Skeletal muscle satellite cell (primary cell): ENCODE measurements around the gene CALCOCO1.
"Not testable (repeated sequence)": the region's sequence is repeated elsewhere in the genome, so short reads cannot be mapped to it uniquely, and the experiment has no call there.

ENCODE experiments used
- H3K27me3 ChIP-seq: 2 replicates; pipeline ENCODE4 v1.7.0; 2013; ENCODE audit warnings: low read length; ENCODE audit not compliant: control insufficient read depth, insufficient read depth
- H3K36me3 ChIP-seq: 2 replicates; pipeline ENCODE4 v1.7.0; 2013; ENCODE audit warnings: mild to moderate bottlenecking, control low read depth, low read length; ENCODE audit not compliant: insufficient read depth
- H3K4me1 ChIP-seq: 2 replicates; pipeline ENCODE4 v1.7.0; 2013; ENCODE audit warnings: low read length; ENCODE audit not compliant: control insufficient read depth, insufficient read depth
- H3K4me2 ChIP-seq: 2 replicates; pipeline ENCODE4 v1.7.0; 2013; ENCODE audit warnings: mild to moderate bottlenecking, low read length
- H3K4me3 ChIP-seq: 2 replicates; pipeline ENCODE4 v1.7.0; 2013; ENCODE audit warnings: low read length
- H3K9ac ChIP-seq: 2 replicates; pipeline ENCODE4 v1.7.0; 2013; ENCODE audit warnings: mild to moderate bottlenecking, low read depth, low read length, moderate library complexity
- H3K9me3 ChIP-seq: replicated peaks from 2 replicates; pipeline ENCODE4 v1.7.0; 2013; ENCODE audit warnings: mild to moderate bottlenecking, control low read depth, low read length

The CALCOCO1 gene

GRCh38 chr12:53686436-53686835, 40.8 kb downstream of the CALCOCO1 start:
- H3K4me2 ChIP-seq = no peak overlapping the region
- H3K36me3 ChIP-seq = no peaks in the 10 kb centered on the region
- no peaks in the 10 kb centered on the region for H3K4me1 ChIP-seq
- peaks cover 21% of the 10 kb centered on the region for H3K27me3 ChIP-seq
- H3K4me3 ChIP-seq = no peak overlapping the region
- H3K9ac ChIP-seq = no peak overlapping the region
- H3K9me3 ChIP-seq = no peaks in the 10 kb centered on the region

- H3K9ac ChIP-seq = no peak overlapping the region
- H3K27me3 ChIP-seq = peaks cover 17% of the 10 kb centered on the region
- H3K36me3 ChIP-seq = no peaks in the 10 kb centered on the region
- no peak overlapping the region for H3K4me3 ChIP-seq
- no peaks in the 10 kb centered on the region for H3K4me1 ChIP-seq
- H3K4me2 ChIP-seq = no peak overlapping the region
- no peaks in the 10 kb centered on the region for H3K9me3 ChIP-seq
These were observed 42.5 kb downstream of the CALCOCO1 start for GRCh38 chr12:53684654-53685220.

- no peaks in the 10 kb centered on the region for H3K36me3 ChIP-seq
- H3K4me1 ChIP-seq = no peaks in the 10 kb centered on the region
- no peak overlapping the region for H3K9ac ChIP-seq
- no peak overlapping the region for H3K4me2 ChIP-seq
- no peaks in the 10 kb centered on the region for H3K9me3 ChIP-seq
- H3K27me3 ChIP-seq = peaks cover 12% of the 10 kb centered on the region
- no peak overlapping the region for H3K4me3 ChIP-seq
These were observed 43.3 kb downstream of the CALCOCO1 start for GRCh38 chr12:53683983-53684382.

- no peak overlapping the region for H3K9ac ChIP-seq
- H3K4me2 ChIP-seq = no peak overlapping the region
- no peak overlapping the region for H3K4me3 ChIP-seq
- H3K9me3 ChIP-seq = no peaks in the 10 kb centered on the region
- H3K36me3 ChIP-seq = no peaks in the 10 kb centered on the region
- H3K4me1 ChIP-seq = peaks cover 1% of the 10 kb centered on the region
- H3K27me3 ChIP-seq = peaks cover 9% of the 10 kb centered on the region
These were observed 43.8 kb downstream of the CALCOCO1 start for GRCh38 chr12:53683494-53683893.

- peaks cover 27% of the 10 kb centered on the region for H3K4me1 ChIP-seq
- not testable (repeated sequence) for H3K4me2 ChIP-seq, H3K9ac ChIP-seq, H3K27me3 ChIP-seq, H3K9me3 ChIP-seq, H3K36me3 ChIP-seq, H3K4me3 ChIP-seq
These were observed 47.2 kb downstream of the CALCOCO1 start for GRCh38 chr12:53680061-53680460.

GRCh38 chr12:53677800-53678148, 49.5 kb downstream of the CALCOCO1 start:
- Histone ChIP-seq H3K9ac (peak overlapping the region; percentile 91), H3K4me3 (peak overlapping the region; percentile 61), H3K36me3 (peaks cover 7% of the 10 kb centered on the region), H3K27me3 (no peaks in the 10 kb centered on the region), H3K4me1 (peaks cover 35% of the 10 kb centered on the region), H3K9me3 (no peaks in the 10 kb centered on the region), H3K4me2 (peak overlapping the region; percentile 85)

GRCh38 chr12:53677016-53677799, 50.0 kb downstream of the CALCOCO1 start:
- H3K4me3 ChIP-seq = peak overlapping the region; percentile 61
- no peaks in the 10 kb centered on the region for H3K9me3 ChIP-seq
- H3K27me3 ChIP-seq = no peaks in the 10 kb centered on the region
- peak overlapping the region; percentile 85 for H3K4me2 ChIP-seq
- peaks cover 13% of the 10 kb centered on the region for H3K36me3 ChIP-seq
- H3K4me1 ChIP-seq = peaks cover 35% of the 10 kb centered on the region
- peak overlapping the region; percentile 91 for H3K9ac ChIP-seq

- Histone ChIP-seq H3K4me2 (peak overlapping the region; percentile 85), H3K4me3 (peak overlapping the region; percentile 61), H3K4me1 (peaks cover 35% of the 10 kb centered on the region), H3K27me3 (no peaks in the 10 kb centered on the region), H3K36me3 (peaks cover 19% of the 10 kb centered on the region), H3K9ac (peak overlapping the region; percentile 91), H3K9me3 (no peaks in the 10 kb centered on the region)
These were observed 50.6 kb downstream of the CALCOCO1 start for GRCh38 chr12:53676656-53677015.

GRCh38 chr12:53675701-53676607, 51.3 kb downstream of the CALCOCO1 start, which contains the start of gene ATP5MC2:
Gene ATP5MC2 (minus strand): TSS chr12:53676083. CDS start chr12:53672614, 3,469 bp downstream.
- Histone ChIP-seq H3K9ac (peak within 1 kb of the TSS; percentile 91), H3K4me1 (peaks cover 35% of the 10 kb centered on the region), H3K4me2 (peak within 1 kb of the TSS; percentile 96), H3K27me3 (no peaks in the 10 kb centered on the region), H3K4me3 (peak within 1 kb of the TSS; percentile 85), H3K36me3 (peaks cover 26% of the 10 kb centered on the region), H3K9me3 (no peaks in the 10 kb centered on the region)

- no peaks in the 10 kb centered on the region for H3K9me3 ChIP-seq
- H3K27me3 ChIP-seq = no peaks in the 10 kb centered on the region
- peak overlapping the region; percentile 85 for H3K4me3 ChIP-seq
- H3K9ac ChIP-seq = peak overlapping the region; percentile 85
- peak overlapping the region; percentile 96 for H3K4me2 ChIP-seq
- peaks cover 35% of the 10 kb centered on the region for H3K4me1 ChIP-seq
- H3K36me3 ChIP-seq = peaks cover 32% of the 10 kb centered on the region
These were observed 52.1 kb downstream of the CALCOCO1 start for GRCh38 chr12:53674977-53675700.

- no peaks in the 10 kb centered on the region for H3K9me3 ChIP-seq
- no peaks in the 10 kb centered on the region for H3K27me3 ChIP-seq
- peaks cover 60% of the 10 kb centered on the region for H3K36me3 ChIP-seq
- H3K9ac ChIP-seq = no peak overlapping the region
- H3K4me1 ChIP-seq = peaks cover 11% of the 10 kb centered on the region
- no peak overlapping the region for H3K4me3 ChIP-seq
- H3K4me2 ChIP-seq = no peak overlapping the region
These were observed 56.3 kb downstream of the CALCOCO1 start for GRCh38 chr12:53670971-53671370.
